Esophagus muscularis mucosa (tissue), 4 donors: ENCODE results near the gene GXYLT1. TPM values are rescaled to one million over a fixed set of nuclear protein-coding genes. Genes with fewer than 3 reads are reported as not detected.

ENCODE experiments used
- DNase-seq: peaks from one replicate; pipeline ENCODE4 v3.0.0-alpha.2; 2017; ENCODE audit errors: extremely low spot score
- H3K27ac ChIP-seq, 4 donors: fragments of 200-600 bp; sonication (generic); replicated peaks in 1 of 4; 1 replicate in 3 of 4; 2 replicates in 1 of 4; pipeline ENCODE4 v1.5.1; 2016 to 2019; ENCODE audit warnings: mild to moderate bottlenecking in 1 of 4
- H3K27me3 ChIP-seq, 4 donors: fragments of 200-600 bp; sonication (generic); one replicate each; pipeline versions ENCODE4 v1.5.1 to v1.6.0; 2016 to 2019
- H3K36me3 ChIP-seq, 4 donors: fragments of 200-600 bp; sonication (generic); one replicate each; pipeline ENCODE4 v1.5.1; 2016 to 2019
- H3K4me1 ChIP-seq, 4 donors: fragments of 200-600 bp; sonication (generic); one replicate each; pipeline ENCODE4 v1.5.1; 2016 to 2019
- H3K4me3 ChIP-seq, 4 donors: fragments of 200-600 bp; sonication (generic); 1 replicate in 2 of 4; 2 replicates in 2 of 4; pipeline ENCODE4 v1.5.1; 2016 to 2019; ENCODE audit warnings: mild to moderate bottlenecking in 4 of 4, moderate library complexity in 1 of 4
- H3K9me3 ChIP-seq, 4 donors: fragments of 200-600 bp; sonication (generic); 1 replicate in 3 of 4; 2 replicates in 1 of 4; pipeline ENCODE4 v1.5.1; 2016 to 2019
- CTCF ChIP-seq, 3 experiments: fragments of 200-600 bp in 2 of 3; fragments of 450-650 bp in 1 of 3; sonication (generic) in 2 of 3; IDR thresholded peaks; one replicate each; pipeline ENCODE4 v1.5.1; 2017 to 2019; ENCODE audit warnings: antibody characterized with exemption in 3 of 3, mild to moderate bottlenecking in 2 of 3, moderate library complexity in 1 of 3
- EP300 ChIP-seq: sonication (generic); formaldehyde crosslinking; IDR thresholded peaks from one replicate; pipeline ENCODE4 v1.6.1; 2017; ENCODE audit warnings: antibody characterized with exemption
- POLR2A ChIP-seq: fragments of 450-650 bp; IDR thresholded peaks from one replicate; pipeline ENCODE4 v1.6.1; 2017; ENCODE audit warnings: antibody characterized with exemption, moderate library complexity, mild to moderate bottlenecking, low read depth
- POLR2AphosphoS5 ChIP-seq, 2 donors: sonication (generic); formaldehyde crosslinking; IDR thresholded peaks; one replicate each; pipeline ENCODE4 v1.6.1; 2017; ENCODE audit warnings: antibody characterized with exemption in 2 of 2
- WGBS: methylation state at CpG from one replicate; pipeline ENCODE4 v1.1.5; 2018; 5-methylcytosine and 5-hydroxymethylcytosine counted together
- intact Hi-C: fragments of 100-400 bp; cut with DNase I; formaldehyde crosslinking; loops from one replicate; pipeline ENCODE4 v1.15.1; 2023
- total RNA-seq, 4 donors: library from RNA; depleted of rRNA; stranded (reverse); fragments of >200 nt; gene quantifications; one replicate each; pipeline versions ENCODE4 v1.1.0 to v1.2.1, GENCODE V29; 2016

GXYLT1 gene
- total RNA-seq, 4 donors from 2014 or later, result 9.7 to 13.7 (median 12.1) TPM

GRCh38 chr12:42166501-42166900 is 21.8 kb upstream of the GXYLT1 start:
- no peak overlapping the region for H3K27ac ChIP-seq
- H3K27me3 ChIP-seq, result no peaks in the 10 kb centered on the region
- H3K4me3 ChIP-seq, result no peak overlapping the region
- H3K4me1 ChIP-seq, result no peaks in the 10 kb centered on the region
- DNase-seq, result no peak
- intact Hi-C loops, result no loop called here
- no peak for TF ChIP-seq POLR2AphosphoS5 (IDR thresholded peaks at IDR 0.05)
- H3K36me3 ChIP-seq, result peaks cover 0 to 6% (median 3%) of the 10 kb centered on the region in 4 donors
- no peaks in the 10 kb centered on the region for H3K9me3 ChIP-seq

DNA sequence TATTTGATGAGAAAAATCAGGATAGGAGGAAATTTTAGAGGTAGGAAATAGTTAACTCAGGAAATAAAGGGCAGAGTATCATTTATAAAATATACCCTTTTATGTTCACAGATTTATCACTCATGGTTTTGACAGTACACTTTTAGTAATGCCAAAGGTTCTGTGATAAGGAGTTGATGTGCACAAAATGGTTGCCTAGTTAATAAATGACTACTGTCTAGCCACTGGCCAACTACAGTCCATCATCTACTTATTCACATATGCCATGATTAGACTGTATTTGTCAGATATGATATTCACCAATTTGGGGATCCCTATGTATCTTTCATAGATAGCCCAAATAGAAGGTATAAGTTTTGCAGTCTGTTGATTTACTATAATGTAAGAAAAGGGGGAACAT is 19.2 kb upstream of the GXYLT1 start:
- H3K4me3 ChIP-seq, result no peak overlapping the region
- DNase-seq, result no peak
- H3K4me1 ChIP-seq, result no peaks in the 10 kb centered on the region
- no peaks in the 10 kb centered on the region for H3K27me3 ChIP-seq
- H3K9me3 ChIP-seq, result no peaks in the 10 kb centered on the region
- peaks cover 0 to 24% (median 10%) of the 10 kb centered on the region in 4 donors for H3K36me3 ChIP-seq
- TF ChIP-seq CTCF (IDR thresholded peaks at IDR 0.05) (no peak), POLR2A (no peak), EP300 (no peak), POLR2AphosphoS5 (IDR thresholded peaks at IDR 0.05) (no peak)
- intact Hi-C loops, result no loop called here
- no peak overlapping the region for H3K27ac ChIP-seq

GRCh38 chr12:42162965-42163364 is 18.3 kb upstream of the GXYLT1 start:
- Histone ChIP-seq H3K27ac (no peak overlapping the region), H3K4me3 (no peak overlapping the region), H3K27me3 (no peaks in the 10 kb centered on the region), H3K9me3 (no peaks in the 10 kb centered on the region), H3K4me1 (no peaks in the 10 kb centered on the region), H3K36me3 (peaks cover 0 to 26% (median 12%) of the 10 kb centered on the region in 4 donors)
- no peak for DNase-seq
- intact Hi-C loops, result no loop called here
- WGBS, result 75% methylated on average over 1 of the region's 1 CpG
- TF ChIP-seq POLR2AphosphoS5 (IDR thresholded peaks at IDR 0.05) (no peak), CTCF (IDR thresholded peaks at IDR 0.05) (no peak), POLR2A (no peak), EP300 (no peak)

DNA sequence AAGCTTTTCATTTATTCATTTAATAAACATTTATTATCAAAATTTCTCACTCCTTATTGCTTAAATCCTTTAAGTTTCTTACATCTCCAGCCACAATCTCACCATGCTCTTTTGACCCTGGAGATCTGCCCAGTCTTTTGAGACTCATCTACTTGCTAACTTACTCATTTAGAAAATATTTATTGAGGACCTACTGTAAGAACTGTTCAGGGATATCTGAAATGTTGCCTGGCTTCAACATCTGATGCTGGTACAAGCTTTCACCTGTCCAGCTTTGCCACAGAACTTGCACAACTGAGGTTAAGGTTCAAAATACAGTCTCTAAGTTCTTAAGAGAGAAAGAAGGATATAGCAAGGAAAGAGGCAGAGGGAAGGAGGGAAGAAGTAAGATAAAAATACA is 17.5 kb upstream of the GXYLT1 start:
- no peak overlapping the region for H3K27ac ChIP-seq
- no peak for DNase-seq
- H3K4me1 ChIP-seq, result no peaks in the 10 kb centered on the region
- TF ChIP-seq POLR2A (no peak), POLR2AphosphoS5 (IDR thresholded peaks at IDR 0.05) (no peak), EP300 (no peak), CTCF (IDR thresholded peaks at IDR 0.05) (no peak)
- H3K36me3 ChIP-seq, result peaks cover 0 to 30% (median 14%) of the 10 kb centered on the region in 4 donors
- no peaks in the 10 kb centered on the region for H3K9me3 ChIP-seq
- intact Hi-C loops, result no loop called here
- no peaks in the 10 kb centered on the region for H3K27me3 ChIP-seq
- no peak overlapping the region for H3K4me3 ChIP-seq

DNA sequence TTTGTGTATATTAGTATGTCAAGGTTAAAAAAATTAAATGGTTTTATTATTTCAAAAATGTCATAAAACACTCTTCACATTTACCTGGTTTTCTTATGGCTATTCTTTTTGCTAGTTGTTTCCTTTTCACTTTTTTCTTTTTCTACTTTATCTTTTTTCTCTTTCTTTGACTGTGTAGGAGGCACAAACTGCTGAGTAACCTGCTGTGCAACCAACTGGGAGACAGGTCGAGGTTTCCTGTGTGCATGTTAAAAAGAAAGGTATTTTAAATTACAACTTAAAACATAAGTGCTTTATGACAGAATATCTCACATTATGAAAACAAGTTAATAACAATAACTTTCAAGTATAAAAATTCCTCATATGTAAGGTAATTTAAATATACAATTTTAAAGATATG is 16.9 kb upstream of the GXYLT1 start:
- no peaks in the 10 kb centered on the region for H3K9me3 ChIP-seq
- 88% methylated on average over 1 of the region's 1 CpG for WGBS
- intact Hi-C loops, result no loop called here
- no peak for DNase-seq
- no peak overlapping the region for H3K27ac ChIP-seq
- no peak for TF ChIP-seq POLR2A
- TF ChIP-seq EP300, result no peak
- no peak for TF ChIP-seq CTCF (IDR thresholded peaks at IDR 0.05)
- no peak for TF ChIP-seq POLR2AphosphoS5 (IDR thresholded peaks at IDR 0.05)
- H3K4me3 ChIP-seq, result no peak overlapping the region
- H3K4me1 ChIP-seq, result no peaks in the 10 kb centered on the region
- peaks cover 0 to 30% (median 14%) of the 10 kb centered on the region in 4 donors for H3K36me3 ChIP-seq
- no peaks in the 10 kb centered on the region for H3K27me3 ChIP-seq
